Measurements from ENCODE around the gene GGT6.

GGT6 gene

GRCh38 chr17:4576161-4576558, 15.8 kb upstream of the GGT6 start:
- DNase-seq (ENCODE audit: low spot score): no peak

DNA sequence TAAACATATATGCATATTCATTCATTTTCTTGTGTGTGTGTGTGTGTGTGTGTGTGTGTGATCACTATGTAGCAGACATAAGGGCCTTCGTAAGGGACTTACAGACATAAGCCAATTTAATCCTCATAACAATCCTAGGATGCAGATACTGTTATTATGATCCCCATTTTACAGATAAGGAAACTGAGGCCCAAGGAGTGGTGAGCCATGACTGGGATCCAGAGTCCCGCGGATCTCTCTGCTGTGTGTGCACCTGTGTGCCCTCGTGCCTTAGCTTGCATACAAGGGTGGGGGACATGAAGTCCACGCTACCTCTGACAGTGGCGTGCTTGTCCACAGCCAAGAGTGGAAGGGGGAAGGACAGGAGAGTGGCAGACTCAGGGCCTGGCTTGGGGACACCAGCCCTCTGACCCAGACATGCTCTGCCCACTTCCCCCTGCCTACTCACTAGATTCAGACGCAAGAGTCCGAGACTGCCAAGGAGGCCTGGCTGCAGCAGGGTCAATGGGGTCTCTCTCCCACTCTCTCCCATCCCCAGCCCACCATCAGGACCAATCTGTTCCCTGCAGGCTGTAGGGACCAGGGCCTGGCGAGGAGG, 14.2 kb upstream of the GGT6 start:
- no peak for DNase-seq (ENCODE audit: low spot score)

DNA sequence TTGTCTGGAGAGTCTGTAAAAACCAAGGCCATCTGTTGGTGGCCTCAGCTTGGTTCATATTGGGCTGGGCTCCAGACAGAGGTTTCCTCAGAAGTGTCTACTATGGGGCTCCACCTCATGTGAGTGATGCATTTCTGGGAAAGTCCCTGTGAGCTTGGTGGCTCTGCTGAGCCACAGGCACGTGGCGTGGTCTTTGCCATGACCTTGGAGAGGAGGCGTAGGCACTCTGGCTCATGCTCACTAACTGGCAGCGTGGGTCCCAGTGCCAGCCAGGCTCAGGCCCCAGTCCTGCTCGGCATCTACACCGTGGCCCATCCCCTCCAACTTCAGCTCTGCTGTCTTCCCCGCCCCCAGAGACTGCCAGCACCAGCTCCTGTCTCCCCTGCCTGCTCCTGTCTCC, 13.3 kb upstream of the GGT6 start:
- DNase-seq (ENCODE audit: low spot score): peak; percentile 27

DNA sequence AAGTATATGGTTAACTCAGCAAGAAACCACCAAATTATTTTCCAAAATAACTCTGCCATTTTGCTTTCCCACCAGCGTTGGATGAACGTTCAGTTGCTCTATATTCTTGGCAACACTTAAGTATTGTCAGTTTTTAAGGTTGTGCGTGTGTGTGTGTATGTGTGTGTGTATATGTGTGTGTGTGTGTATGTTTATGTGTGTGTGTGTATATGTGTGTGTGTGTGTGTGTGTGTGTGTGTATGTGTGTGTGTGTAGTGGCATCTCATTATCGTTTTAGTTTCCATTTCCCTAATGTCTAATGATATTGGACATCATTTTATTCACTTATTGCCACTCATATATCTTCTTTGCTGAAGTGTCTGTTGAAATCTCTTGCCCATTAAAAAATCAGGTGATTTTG, 12.7 kb upstream of the GGT6 start:
- DNase-seq (ENCODE audit: low spot score): no peak

- DNase-seq (ENCODE audit: low spot score): no peak
Measured at GRCh38 chr17:4572131-4572530, 11.8 kb upstream of the GGT6 start.

GRCh38 chr17:4569591-4569990, 9.2 kb upstream of the GGT6 start:
- no peak for DNase-seq (ENCODE audit: low spot score)

- DNase-seq (ENCODE audit: low spot score): peak; percentile 19
Measured at GRCh38 chr17:4566785-4567184, 6.4 kb upstream of the GGT6 start.

- peak; percentile 63 for DNase-seq (ENCODE audit: low spot score)
Measured at GRCh38 chr17:4565209-4566141, 5.1 kb upstream of the GGT6 start.

- DNase-seq (ENCODE audit: low spot score): no peak
Measured at GRCh38 chr17:4562015-4562969, 1.9 kb upstream of the GGT6 start.

- no peak for DNase-seq (ENCODE audit: low spot score)
Measured at GRCh38 chr17:4560837-4561256, 470 bp upstream of the GGT6 start.

GRCh38 chr17:4559966-4560365, 411 bp downstream of the GGT6 start:
- DNase-seq (ENCODE audit: low spot score): no peak

DNA sequence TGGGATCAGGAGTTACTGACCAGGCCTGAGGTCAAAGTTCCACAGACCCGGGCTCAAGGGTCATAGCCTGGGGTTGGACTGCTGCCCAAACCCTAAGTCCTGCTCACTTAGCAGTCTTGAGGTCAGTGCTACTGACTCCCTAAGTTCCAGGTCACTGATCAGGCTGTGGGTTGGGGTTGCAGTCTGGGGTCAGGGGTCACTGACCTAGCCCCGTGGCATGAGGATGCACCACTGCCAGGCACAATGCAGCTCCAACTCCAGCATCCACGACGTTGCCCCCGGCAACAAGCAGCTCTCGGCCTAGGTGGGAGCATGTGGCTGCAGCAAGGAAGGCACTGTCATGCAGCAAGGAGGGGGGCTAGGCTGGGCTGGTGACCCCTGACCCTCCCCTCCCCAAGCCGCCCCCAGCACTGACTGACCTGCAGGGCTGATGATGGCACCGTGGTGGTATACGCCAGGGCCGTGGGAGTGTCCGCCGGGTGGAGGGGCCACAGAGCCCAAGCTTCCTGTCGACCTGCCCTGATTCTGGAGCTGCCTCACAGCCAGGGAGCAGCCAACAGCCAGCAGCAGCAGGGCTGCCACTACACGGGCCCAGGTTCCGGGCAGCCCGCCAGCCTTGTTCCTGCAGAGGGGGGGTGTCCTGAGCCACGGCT, 1.1 kb downstream of the GGT6 start:
- no peak for DNase-seq (ENCODE audit: low spot score)

DNA sequence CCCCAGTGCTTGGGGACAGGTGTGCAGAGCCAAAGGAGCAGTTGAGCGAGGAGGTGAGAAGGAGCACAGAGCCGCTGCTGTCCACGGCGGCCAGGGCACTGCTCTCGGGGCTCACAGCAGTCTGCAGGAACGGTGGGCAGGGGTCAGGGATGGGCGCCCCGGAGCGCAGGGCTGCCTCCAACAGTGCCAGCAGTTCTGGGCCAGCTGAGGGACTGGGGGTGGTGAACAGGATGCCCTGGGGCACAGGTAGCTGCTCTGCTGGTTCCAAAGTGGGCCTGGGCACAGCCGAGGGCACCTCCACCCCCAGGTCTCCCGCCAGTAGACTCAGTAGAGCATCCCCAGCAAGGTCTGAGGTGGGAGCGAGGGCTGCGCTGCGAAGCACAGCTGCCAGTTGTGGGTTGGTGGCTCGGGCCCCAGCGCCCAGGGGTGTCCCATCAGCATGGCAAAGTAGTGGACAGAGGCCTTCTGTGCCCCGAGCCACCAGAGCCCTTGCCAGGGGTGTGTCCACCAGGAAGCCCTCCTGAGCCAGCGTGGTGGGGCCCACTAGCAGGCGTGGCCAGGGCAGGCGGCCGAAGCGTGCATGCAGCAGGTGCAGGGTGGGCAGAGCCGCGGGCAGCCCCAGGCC, 1.9 kb downstream of the GGT6 start:
- no peak for DNase-seq (ENCODE audit: low spot score)

- no peak for DNase-seq (ENCODE audit: low spot score)
Measured at GRCh38 chr17:4557626-4558346, 2.6 kb downstream of the GGT6 start.

DNA sequence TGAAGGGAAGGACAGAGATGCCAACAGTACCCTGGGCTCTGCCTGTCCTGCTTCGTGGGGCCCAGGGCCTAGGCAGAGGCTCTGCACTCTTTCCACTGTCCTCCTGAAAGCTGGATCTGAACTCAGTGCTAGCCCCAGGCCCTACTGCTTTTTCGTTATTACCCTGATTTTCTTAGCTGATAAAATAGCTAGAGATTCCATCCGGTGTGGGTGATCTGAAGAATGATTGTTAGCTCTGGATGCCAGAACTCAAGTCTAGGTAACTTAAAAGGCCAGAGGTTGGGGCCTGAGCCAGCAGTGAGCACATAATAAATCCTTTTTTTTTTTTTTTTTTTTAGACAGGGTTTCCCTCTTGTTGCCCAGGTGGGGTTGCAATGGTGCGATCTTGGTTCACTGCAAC, 3.4 kb downstream of the GGT6 start:
- DNase-seq (ENCODE audit: low spot score): no peak

GRCh38 chr17:4555873-4556759, 4.3 kb downstream of the GGT6 start:
- no peak for DNase-seq (ENCODE audit: low spot score)

- peak; percentile 97 for DNase-seq (ENCODE audit: low spot score)
Measured at GRCh38 chr17:4554997-4555799, 5.2 kb downstream of the GGT6 start, which contains the start of gene MYBBP1A. MYBBP1A (minus strand) TSS chr17:4555384; CDS start chr17:4555324, 60 bp downstream.

DNA sequence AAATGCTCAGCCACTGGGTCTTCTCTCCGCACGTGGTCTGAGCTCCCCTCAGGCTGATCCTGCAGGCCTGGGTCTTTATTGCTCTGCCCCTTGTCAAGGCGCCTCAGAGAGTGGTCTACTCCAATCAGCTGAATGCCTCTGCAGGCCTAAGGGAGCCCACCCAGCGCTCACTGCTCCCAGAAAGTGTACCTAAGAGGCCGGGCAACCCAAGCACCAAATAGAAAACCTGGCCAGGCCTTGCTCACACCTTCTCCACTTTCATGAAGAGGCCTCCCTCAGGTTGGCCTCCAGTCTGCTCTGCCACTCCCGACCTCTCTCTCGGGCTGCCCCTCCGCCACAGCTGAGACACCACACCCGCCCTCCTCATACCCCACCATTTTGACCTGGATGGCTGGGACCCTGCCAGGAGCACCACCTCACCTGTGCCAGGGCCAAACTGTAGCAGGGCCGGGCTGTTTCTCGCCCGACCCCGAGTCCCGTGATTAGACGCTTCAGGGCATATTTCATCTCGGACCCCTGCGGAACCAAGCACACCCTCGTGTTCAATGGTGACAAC, 5.9 kb downstream of the GGT6 start:
- no peak for DNase-seq (ENCODE audit: low spot score)

All from CD4-positive, alpha-beta T cell treated with Interleukin-6 at 100 ng/mL for 8 hours (primary cell).